NOMO-1 (cell line): ENCODE data around the gene MAP2K7.
"Not testable (repeated sequence)": the region's sequence is repeated elsewhere in the genome, so short reads cannot be mapped to it uniquely, and the experiment has no call there.

Experiments
- DNase-seq, 2 experiments: peaks; one replicate each; lab custom pipeline; 2025; ENCODE audit not compliant: unreplicated experiment in 2 of 2; lab: John Stamatoyannopoulos, UW

The MAP2K7 gene

DNA sequence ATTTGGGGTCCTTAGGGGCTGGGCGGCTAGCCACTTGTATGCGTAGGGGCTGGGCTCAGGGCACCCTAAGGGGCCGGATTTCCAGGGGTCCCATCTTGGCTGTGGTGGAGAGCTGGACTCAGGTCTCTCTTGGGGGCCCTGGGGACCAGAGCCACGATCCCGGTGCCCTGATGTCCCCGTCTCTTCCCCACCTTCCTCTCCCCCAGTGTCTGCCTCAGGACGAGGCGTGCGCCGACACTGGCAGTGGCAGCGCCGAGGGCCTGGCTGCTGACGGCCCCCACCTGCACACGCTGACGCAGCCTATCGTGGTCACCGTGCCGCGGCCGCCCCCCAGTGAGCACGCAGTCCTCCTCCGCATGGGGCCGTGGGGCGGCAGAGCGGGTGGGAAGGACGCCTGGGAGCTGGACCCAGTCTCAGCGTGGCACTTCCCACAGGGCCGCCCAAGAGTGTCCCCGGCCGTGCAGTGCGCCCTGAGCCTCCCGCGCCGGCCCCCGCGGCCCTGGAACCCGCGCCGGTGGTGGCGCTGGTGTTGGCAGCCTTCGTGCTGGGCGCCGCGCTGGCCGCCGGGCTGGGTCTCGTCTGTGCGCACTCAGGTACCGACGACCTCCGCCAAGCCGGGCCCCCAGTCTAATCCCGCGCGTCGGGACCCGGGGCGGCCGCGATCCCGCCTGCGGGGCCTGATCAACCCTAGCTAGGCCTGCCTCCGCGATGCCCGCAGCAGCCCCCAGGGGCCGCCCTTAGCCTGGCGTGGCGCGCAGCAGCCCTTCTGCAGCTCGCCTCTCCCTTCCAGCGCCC lies 13.8 kb downstream of the MAP2K7 start:
- DNase-seq: peak; percentile 50 to 79

DNA sequence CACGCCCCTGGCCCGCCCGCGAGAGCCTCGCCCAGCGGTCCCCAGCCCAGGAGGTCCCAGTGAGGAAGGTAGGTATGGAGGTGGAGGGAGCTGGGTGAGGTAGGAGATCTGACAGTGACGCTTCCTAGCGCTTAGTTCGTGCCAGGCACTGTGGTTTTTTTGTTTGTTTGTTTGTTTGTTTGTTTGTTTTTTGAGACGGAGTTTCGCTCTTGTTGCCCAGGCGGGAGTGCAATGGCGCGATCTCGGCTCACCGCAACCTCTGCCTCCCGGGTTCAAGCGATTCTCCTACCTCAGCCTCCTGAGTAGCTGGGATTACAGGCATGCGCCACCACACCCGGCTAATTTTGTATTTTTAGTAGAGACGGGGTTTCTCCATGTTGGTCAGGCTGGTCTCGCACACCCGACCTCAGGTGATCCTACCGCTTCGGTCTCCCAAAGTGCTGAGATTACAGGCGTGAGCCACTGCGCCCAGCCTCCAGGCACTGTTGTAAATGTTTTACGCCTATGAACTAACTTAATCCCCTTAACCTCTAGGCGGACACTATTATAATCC lies 14.5 kb downstream of the MAP2K7 start:
- DNase-seq: not testable (repeated sequence)

DNA sequence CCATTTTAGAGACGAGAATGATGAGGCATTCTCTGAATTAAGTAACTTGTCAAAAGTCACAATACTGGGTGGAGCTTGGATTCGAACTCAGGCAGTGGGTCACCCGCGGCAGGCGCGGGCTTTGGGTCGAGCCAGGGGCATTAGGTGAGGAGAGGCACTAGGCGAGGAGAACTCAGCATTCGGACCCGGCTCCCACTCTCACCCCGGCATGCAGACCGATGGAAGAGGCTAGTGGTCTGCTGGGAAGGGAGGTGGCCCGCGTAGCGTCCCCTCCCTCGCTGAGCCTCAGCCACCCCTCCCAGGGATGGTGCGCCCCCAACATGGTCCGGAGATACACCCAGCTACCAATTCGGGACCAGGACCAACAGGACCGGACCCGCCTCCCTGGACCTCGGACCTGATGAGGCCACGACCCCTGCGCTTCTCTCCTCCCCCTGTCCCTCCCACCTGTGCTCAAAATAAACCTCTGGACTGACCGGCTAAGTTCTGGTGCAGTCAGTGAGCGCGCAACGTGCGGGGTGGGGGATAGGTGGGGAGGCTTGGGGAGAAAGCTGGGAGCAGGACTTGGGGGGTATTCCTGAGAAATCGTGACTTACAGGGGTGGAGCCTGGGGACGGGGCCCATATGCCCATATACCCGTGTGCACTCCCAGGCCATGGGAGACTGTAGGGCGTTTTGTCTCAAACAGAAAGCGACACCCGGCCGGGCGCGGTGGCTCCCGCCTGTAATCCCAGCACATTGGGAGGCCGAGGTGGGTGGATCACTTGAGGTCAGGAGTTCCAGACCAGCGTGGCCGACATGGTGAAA lies 15.1 kb downstream of the MAP2K7 start:
- DNase-seq: no peak

DNA sequence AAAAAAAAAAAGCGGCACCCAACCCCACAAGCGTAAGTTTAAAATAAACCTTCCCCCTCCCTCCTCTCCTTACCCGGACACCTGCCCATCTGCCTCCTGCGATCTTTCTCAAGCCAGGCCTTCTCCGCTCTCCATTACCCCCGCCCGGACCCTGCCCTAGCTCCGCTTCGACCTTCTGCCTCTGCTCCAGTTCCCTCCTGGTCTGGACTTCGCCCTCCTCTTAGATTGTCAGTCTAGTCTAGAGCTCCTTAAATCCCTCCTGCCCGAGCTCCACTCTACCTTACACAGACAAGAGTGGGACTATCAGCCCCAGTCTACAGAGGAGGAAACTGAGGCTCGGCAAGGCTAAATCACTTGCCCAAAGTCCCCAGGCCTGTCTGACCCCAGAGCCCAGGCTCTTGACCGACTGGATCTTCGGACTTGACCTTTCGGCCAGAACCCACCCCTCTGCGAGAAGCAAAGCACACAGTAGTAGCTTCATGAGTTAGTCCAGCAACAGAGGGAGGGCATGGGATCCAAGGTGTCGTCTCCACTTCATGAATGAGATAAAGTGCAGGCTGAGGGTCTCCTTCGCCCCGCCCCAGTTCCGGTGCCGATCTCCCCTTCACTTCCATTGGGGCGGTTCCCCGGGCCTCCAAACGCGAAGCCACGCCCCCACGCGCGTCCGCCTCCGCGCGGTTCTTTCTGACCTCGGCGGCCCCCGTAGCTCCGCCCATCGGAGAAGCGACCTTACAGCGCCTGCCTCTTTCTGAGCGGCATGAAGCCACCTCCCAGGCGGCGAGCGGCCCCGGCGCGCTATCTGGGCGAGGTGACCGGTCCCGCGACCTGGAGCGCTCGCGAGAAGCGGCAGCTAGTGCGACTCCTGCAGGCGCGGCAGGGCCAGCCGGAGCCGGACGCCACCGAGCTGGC lies 16.2 kb downstream of the MAP2K7 start, which contains the start of gene SNAPC2:
Gene SNAPC2, plus strand, starts transcription at position 729 of the 909 bp plus-strand sequence. Its CDS starts 29 bp downstream, at position 758.
- DNase-seq: peak; percentile 87 to 94

GRCh38 chr19:7920519-7921301 lies 17.0 kb downstream of the MAP2K7 start:
- DNase-seq: peak; percentile 93 to 100

DNA sequence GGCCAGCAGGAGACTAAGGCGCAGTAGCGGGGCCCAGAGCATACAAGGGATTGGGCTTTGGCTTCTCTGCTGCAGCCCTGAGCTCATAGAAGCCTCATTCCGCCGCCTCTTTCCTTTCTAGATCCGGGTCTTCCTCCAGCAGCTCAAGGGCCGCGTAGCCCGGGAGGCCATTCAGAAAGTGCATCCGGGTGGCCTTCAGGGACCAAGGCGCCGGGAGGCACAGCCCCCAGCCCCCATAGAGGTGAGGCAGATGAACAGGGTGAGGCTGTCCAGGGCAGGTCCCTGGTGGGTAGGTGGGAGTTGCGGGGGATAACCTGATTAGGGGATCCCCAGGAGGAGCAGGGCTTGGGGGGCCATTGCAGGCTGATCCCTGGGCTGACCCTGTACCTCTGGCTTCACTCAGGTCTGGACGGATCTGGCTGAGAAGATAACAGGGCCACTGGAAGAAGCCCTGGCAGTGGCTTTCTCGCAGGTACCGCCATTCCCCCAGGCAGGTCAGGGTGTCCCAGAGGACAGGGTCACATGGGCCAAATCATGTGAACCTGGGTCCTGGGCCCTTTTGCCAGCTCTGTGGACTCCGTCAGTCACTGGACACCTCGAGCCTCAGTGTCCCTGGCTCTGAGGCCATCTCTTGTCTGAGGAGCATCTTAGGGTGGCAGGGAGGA lies 17.8 kb downstream of the MAP2K7 start:
- peak in 1 of 2 experiments; percentile 52 for DNase-seq

DNA sequence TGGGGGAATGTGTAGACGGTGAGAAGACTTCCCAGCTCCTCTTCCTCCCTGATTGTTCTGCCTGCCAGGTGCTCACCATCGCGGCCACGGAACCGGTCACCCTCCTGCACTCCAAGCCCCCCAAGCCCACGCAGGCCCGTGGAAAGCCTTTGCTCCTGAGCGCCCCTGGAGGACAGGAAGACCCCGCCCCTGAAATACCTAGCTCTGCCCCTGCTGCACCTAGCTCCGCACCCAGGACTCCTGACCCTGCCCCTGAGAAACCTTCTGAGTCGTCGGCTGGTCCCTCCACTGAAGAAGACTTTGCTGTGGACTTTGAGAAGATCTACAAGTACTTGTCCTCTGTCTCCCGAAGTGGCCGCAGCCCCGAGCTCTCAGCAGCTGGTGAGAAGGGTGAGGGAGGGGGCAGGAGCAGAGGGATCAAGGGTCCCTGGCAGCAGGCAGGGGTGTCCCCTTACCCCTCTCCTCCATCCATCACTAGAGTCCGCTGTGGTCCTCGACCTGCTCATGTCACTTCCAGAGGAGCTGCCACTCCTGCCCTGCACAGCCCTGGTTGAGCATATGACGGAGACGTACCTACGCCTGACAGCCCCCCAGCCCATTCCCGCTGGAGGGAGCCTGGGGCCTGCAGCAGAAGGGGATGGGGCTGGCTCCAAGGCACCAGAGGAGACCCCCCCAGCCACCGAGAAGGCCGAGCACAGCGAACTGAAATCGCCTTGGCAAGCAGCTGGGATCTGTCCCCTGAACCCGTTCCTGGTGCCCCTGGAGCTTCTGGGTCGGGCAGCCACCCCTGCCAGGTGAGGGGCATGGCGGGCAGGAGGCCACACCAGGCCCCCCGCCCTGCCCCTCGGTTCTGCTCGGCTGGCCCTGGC lies 18.5 kb downstream of the MAP2K7 start:
- DNase-seq: no peak

DNA sequence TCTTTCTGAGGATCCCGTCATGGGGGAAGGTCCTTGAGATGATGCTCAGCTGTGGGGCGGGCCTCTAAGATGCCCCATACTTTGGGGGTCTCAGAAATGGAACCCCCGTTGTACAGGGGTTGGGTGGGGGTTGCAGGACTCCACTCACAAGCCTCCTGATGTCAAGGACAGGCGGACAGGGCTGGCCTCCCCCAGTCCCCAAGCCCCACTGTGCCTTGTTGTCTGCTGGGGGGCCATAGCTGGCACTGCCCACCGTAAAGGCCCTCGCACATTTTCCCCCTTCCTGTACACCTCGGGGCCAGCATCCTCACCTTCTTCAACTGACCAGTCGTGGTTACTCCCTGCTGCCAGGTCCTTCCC lies 19.1 kb downstream of the MAP2K7 start:
- DNase-seq: no peak

DNA sequence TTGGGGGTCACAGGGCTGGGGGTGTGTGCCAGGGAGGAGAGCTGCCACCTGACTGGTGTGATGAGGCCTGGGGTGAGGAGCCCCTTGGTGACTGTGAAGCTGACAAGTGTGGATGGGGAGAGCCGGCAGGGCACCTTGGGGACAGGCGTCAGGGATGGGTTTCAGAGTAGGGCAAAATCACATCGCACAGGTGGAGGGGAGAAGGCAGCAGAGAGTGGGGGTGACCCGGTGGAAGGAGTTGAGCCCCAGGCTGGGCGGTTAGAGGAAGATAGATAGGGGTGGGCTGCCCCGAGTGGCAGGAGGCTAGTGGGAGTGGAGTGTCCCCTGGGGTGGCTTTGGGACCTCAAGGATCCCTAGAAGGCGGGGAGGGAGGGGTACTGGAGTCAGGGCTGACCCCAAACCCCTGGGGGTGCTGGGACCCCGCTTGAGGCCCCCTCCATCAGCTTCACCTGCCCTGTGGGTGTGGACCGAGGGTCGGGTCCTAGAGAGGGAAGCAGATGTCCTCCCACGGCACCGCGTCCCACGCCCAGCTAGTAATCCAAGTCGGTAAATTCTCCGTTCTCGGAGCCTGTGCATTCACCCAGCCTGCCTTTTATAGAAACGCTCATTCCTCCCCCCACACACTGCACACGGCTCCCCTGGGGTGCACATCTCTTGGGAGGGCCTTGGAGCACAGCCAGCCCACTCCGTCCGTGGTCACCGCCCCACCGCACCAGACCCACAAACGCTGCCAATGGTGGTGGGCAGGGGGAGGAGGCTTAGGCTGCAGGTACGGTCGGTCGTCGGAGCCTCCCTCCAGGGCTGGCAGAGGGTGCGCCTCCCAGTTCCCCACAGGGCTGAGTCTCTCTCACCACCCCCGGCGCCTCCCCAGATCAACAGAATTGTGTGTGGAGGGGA lies 19.9 kb downstream of the MAP2K7 start:
- DNase-seq: no peak

DNA sequence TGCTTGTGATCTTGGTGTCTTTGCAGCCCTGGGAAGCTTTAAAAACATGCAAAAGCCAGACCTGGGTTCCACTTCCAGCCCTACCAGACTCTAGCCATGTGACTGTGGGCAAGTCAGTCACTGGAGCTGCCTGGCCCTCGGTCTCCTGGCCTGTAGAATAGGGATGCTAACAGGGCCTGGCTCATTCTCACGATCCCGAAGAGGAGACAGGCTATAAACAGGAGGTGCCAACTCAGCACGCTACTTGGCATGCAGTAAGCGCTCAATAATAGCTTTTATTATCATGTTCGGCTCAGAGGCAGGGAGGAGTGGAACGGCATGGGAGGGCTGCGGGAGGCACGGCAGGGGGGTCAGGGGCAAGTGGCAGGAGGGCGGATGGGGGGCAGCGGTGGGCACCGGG lies 20.6 kb downstream of the MAP2K7 start:
- DNase-seq: no peak

DNA sequence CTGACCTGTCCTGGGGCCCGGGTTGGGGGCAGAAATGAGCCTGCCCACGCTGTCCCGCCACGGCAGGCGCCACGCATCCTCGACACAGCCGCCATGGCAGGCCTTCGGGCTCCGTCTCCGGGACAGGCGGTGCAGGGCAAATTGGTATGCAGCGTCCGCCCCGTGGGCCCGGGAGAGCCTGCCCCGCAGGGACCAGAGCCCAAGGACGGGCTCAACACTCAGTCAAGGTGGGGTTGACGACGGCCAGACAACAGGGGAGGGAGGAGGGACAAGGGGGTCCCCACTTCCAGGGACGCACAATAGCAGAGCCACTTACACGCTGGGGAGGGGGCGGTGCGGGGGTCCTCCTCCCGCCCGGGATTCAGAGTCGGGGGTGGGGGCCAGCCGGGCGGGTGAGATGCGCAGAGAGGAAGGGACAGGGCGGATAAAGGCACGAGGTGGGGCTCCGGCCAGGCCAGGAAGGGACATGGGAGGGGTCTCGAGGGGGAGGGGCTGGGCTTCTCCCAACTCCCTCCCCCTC lies 21.0 kb downstream of the MAP2K7 start:
- DNase-seq: no peak

GRCh38 chr19:7925171-7925851 lies 21.6 kb downstream of the MAP2K7 start:
- DNase-seq: peak; percentile 69 to 73

DNA sequence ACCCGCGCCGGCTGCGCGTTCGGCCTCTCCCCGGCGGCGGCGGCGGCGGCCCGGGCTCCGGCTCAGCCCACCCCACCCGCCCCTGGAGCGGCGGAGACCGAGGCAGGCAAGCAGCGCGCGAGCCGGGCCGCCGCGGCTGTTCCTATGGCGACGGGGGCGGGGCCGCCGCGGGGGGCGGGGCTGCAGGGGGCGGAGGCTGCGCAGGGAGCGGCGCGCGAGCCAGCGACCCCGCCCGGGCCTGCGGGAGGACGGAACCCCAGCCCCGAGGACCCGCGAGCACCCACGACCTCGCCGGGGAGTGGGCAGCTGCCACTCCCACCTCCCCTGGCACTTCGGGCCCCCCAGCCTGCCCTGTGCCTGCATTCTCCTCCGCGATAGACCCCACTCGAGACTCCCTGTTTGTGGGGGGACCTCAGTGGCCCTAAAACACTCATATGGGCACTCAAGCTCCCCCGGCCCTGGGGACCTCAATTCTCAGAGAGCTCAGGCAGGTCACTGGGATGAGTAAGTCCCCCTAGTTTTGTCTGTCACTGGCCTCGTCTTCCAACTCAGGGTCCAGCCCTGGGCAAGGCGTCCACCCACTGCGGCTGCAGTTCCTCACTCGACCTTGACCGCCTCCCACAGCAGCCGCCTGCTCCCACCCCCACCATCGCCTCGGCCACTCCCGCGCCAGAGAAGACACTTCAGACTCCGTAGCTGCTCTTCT lies 22.5 kb downstream of the MAP2K7 start, which contains the start of gene CTXN1:
Gene CTXN1, minus strand, starts transcription at position 115 of the 706 bp plus-strand sequence. CDS start 597 bp downstream, outside the sequence.
- DNase-seq: peak; percentile 23 to 29

GRCh38 chr19:7926727-7927604 lies 23.3 kb downstream of the MAP2K7 start:
- DNase-seq: no peak
